CD14-positive monocyte (primary cell): ENCODE data around the gene EID2. TPM values are rescaled to one million over a fixed set of nuclear protein-coding genes. Genes with fewer than 3 reads are reported as not detected.

ENCODE experiments used
- DNase-seq, 3 donors: peaks; one replicate each; pipeline ENCODE4 v3.0.0-alpha.2; 2011 to 2022
- H2AFZ ChIP-seq: 2 replicates; pipeline ENCODE4 v1.6.0; 2012; ENCODE audit warnings: mild to moderate bottlenecking, low read depth, low read length, inconsistent platforms; ENCODE audit not compliant: insufficient read depth, poor library complexity, severe bottlenecking
- H3K27ac ChIP-seq, 2 donors: 1 replicate in 1 of 2; 2 replicates in 1 of 2; pipeline ENCODE4 v1.5.1; 2012 to 2013; ENCODE audit warnings: low read length in 2 of 2, control low read depth in 1 of 2, inconsistent platforms in 1 of 2, low read depth in 1 of 2, mild to moderate bottlenecking in 1 of 2
- H3K27me3 ChIP-seq, 2 donors: one replicate each; pipeline versions ENCODE4 v1.6.0 to v1.6.1; 2011 to 2013; ENCODE audit warnings: low read length in 2 of 2; ENCODE audit not compliant: control insufficient read depth in 2 of 2, insufficient read depth in 2 of 2
- H3K36me3 ChIP-seq, 2 donors: replicated peaks in 1 of 2; 1 replicate in 1 of 2; 2 replicates in 1 of 2; pipeline versions ENCODE4 v1.5.1 to v1.6.1; 2012 to 2013; ENCODE audit warnings: low read length in 2 of 2, control low read depth in 1 of 2, inconsistent platforms in 1 of 2, mild to moderate bottlenecking in 1 of 2; ENCODE audit not compliant: insufficient read depth in 2 of 2, control insufficient read depth in 1 of 2
- H3K4me1 ChIP-seq, 2 donors: 1 replicate in 1 of 2; 2 replicates in 1 of 2; pipeline versions ENCODE4 v1.5.1 to v1.6.1; 2012 to 2013; ENCODE audit warnings: low read length in 2 of 2, control low read depth in 1 of 2, inconsistent platforms in 1 of 2, mild to moderate bottlenecking in 1 of 2, moderate library complexity in 1 of 2; ENCODE audit not compliant: insufficient read depth in 2 of 2, control insufficient read depth in 1 of 2
- H3K4me2 ChIP-seq: replicated peaks from 2 replicates; pipeline ENCODE3; 2012; ENCODE audit warnings: low read length, moderate library complexity, mild to moderate bottlenecking; ENCODE audit not compliant: poor library complexity, severe bottlenecking; ENCODE audit errors: extremely low read depth
- H3K4me3 ChIP-seq, 3 experiments: fragments of 200-600 bp in 1 of 3; sonication (generic) in 1 of 3; replicated peaks in 1 of 3; 1 replicate in 2 of 3; 2 replicates in 1 of 3; pipeline ENCODE4 v1.5.1; 2011 to 2013; ENCODE audit warnings: low read length in 3 of 3, mild to moderate bottlenecking in 3 of 3, control low read depth in 2 of 3, low read depth in 2 of 3, inconsistent platforms in 1 of 3, moderate library complexity in 1 of 3
- H3K79me2 ChIP-seq: 2 replicates; pipeline ENCODE4 v1.6.0; 2012; ENCODE audit warnings: mild to moderate bottlenecking, control low read depth, inconsistent platforms, low read length, moderate library complexity; ENCODE audit not compliant: insufficient read depth
- H3K9ac ChIP-seq: 2 replicates; pipeline ENCODE4 v1.6.0; 2017; ENCODE audit warnings: low read length, mild to moderate bottlenecking; ENCODE audit not compliant: insufficient read depth, poor library complexity, severe bottlenecking
- H3K9me3 ChIP-seq, 2 donors: replicated peaks in 1 of 2; 1 replicate in 1 of 2; 2 replicates in 1 of 2; pipeline versions ENCODE4 v1.5.1 to v1.6.1; 2012 to 2013; ENCODE audit warnings: low read length in 2 of 2, control low read depth in 1 of 2; ENCODE audit not compliant: control insufficient read depth in 1 of 2, insufficient read depth in 1 of 2
- H4K20me1 ChIP-seq: 2 replicates; pipeline ENCODE4 v1.6.0; 2012; ENCODE audit warnings: mild to moderate bottlenecking, low read length, control low read depth, moderate library complexity; ENCODE audit not compliant: insufficient read depth
- H3K27ac Mint-ChIP-seq, 7 donors: one replicate each; pipeline ENCODE4 v1.8.0; 2020; ENCODE audit warnings: mild to moderate bottlenecking in 7 of 7, mixed read lengths in 7 of 7, moderate library complexity in 6 of 7, inconsistent platforms in 2 of 7
- H3K27me3 Mint-ChIP-seq, 3 donors: one replicate each; pipeline ENCODE4 v1.8.0; 2021 to 2022; ENCODE audit warnings: low read depth in 3 of 3, mild to moderate bottlenecking in 3 of 3, mixed read lengths in 3 of 3, moderate library complexity in 3 of 3, inconsistent platforms in 1 of 3
- H3K36me3 Mint-ChIP-seq, 2 donors: one replicate each; pipeline ENCODE4 v1.8.0; 2020; ENCODE audit warnings: mixed read lengths in 2 of 2, inconsistent platforms in 1 of 2, mild to moderate bottlenecking in 1 of 2
- H3K4me1 Mint-ChIP-seq: one replicate; pipeline ENCODE4 v1.8.0; 2020; ENCODE audit warnings: mild to moderate bottlenecking, mixed read lengths
- H3K4me3 Mint-ChIP-seq, 2 donors: one replicate each; pipeline ENCODE4 v1.8.0; 2020; ENCODE audit warnings: mild to moderate bottlenecking in 2 of 2, mixed read lengths in 2 of 2, moderate library complexity in 1 of 2
- H3K9me3 Mint-ChIP-seq, 7 donors: one replicate each; pipeline ENCODE4 v1.8.0; 2020 to 2022; ENCODE audit warnings: mixed read lengths in 7 of 7, mild to moderate bottlenecking in 6 of 7, moderate library complexity in 6 of 7, inconsistent platforms in 2 of 7
- CTCF ChIP-seq: fragments of 200-600 bp; IDR thresholded peaks from one replicate; pipeline ENCODE4 v1.8.0; 2022; ENCODE audit warnings: antibody characterized with exemption, mild to moderate bottlenecking
- WGBS: methylation state at CpG from one replicate; pipeline ENCODE4 v1.1.5; 2013; ENCODE audit warnings: missing lambda C conversion rate; ENCODE audit not compliant: insufficient coverage; 5-methylcytosine and 5-hydroxymethylcytosine counted together
- intact Hi-C, 2 donors: fragments of 100-400 bp; cut with micrococcal nuclease; formaldehyde crosslinking; loops; one replicate each; pipeline versions ENCODE4 v1.15.0 to v1.15.1; 2023
- polyA plus RNA-seq, 3 donors: library from polyadenylated mRNA; depleted of rRNA in 1 of 3; unstranded in 2 of 3; stranded (reverse) in 1 of 3; fragments of 300-500 nt in 2 of 3; fragments of >200 nt in 1 of 3; fragmentation: Illumina TruSeq in 2 of 3; gene quantifications; 1 replicate in 2 of 3; 2 replicates in 1 of 3; pipeline ENCODE4 v1.2.3, GENCODE V29; 2012 to 2021

The EID2 gene
- polyA plus RNA-seq, 3 donors = 5.8 to 20.4 (median 12.5) TPM

- H3K79me2 ChIP-seq = no peaks in the 10 kb centered on the region
- no peaks in the 10 kb centered on the region for H3K36me3 Mint-ChIP-seq
- H3K36me3 ChIP-seq = no peaks in the 10 kb centered on the region
- H4K20me1 ChIP-seq = no peaks in the 10 kb centered on the region
- no peak for TF ChIP-seq CTCF
- WGBS = 82% methylated on average over 6 of the region's 8 CpGs
- no peaks in the 10 kb centered on the region for H3K9me3 ChIP-seq
- H2AFZ ChIP-seq = no peak overlapping the region
- H3K4me2 ChIP-seq = no peak overlapping the region
- no peak overlapping the region for H3K9ac ChIP-seq
- no peaks in the 10 kb centered on the region for H3K27me3 ChIP-seq
- H3K4me3 Mint-ChIP-seq = no peak overlapping the region
- H3K27ac Mint-ChIP-seq = peak overlapping the region in 1 of 7 donors; percentile 1
- no peak for DNase-seq
- peaks cover 2 to 4% of the 10 kb centered on the region in 2 donors for H3K4me1 ChIP-seq
- H3K4me1 Mint-ChIP-seq = peaks cover 4% of the 10 kb centered on the region
- H3K9me3 Mint-ChIP-seq = no peaks in the 10 kb centered on the region
- intact Hi-C loops = no loop called here
- H3K4me3 ChIP-seq = no peak overlapping the region
- H3K27ac ChIP-seq = no peak overlapping the region
- H3K27me3 Mint-ChIP-seq = peaks cover 5 to 23% (median 17%) of the 10 kb centered on the region in 3 donors
Measured at GRCh38 chr19:39546599-39546998, 6.6 kb upstream of the EID2 start.

- Mint-ChIP-seq H3K27me3 (peaks cover 5 to 24% (median 17%) of the 10 kb centered on the region in 3 donors), H3K36me3 (no peaks in the 10 kb centered on the region), H3K9me3 (peaks cover 0 to 3% (median 0%) of the 10 kb centered on the region in 7 donors), H3K27ac (no peak overlapping the region), H3K4me1 (peaks cover 10% of the 10 kb centered on the region), H3K4me3 (no peak overlapping the region)
- Histone ChIP-seq H3K9ac (no peak overlapping the region), H3K4me1 (peaks cover 5% of the 10 kb centered on the region in 2 donors), H3K36me3 (no peaks in the 10 kb centered on the region), H3K27ac (no peak overlapping the region), H3K9me3 (no peaks in the 10 kb centered on the region), H3K4me3 (no peak overlapping the region), H3K27me3 (no peaks in the 10 kb centered on the region), H4K20me1 (no peaks in the 10 kb centered on the region), H3K79me2 (no peaks in the 10 kb centered on the region), H2AFZ (no peak overlapping the region), H3K4me2 (no peak overlapping the region)
- intact Hi-C loops = loop anchor here in 1 of 2 donors (5.0 kb wide), 1 partner anchor 418 kb away; the partner anchor contains the start of gene PAK4
- WGBS = 22% methylated on average over 1 of the region's 1 CpG
- no peak for DNase-seq
- TF ChIP-seq CTCF = no peak
Measured at GRCh38 chr19:39544911-39545310, 5.0 kb upstream of the EID2 start.
